ENCODE results near the gene NXF3.
"Not testable (repeated sequence)": the region's sequence is repeated elsewhere in the genome, so short reads cannot be mapped to it uniquely, and the experiment has no call there.

- TF ChIP-seq CTCF (IDR thresholded peaks at IDR 0.05); ZFX (IDR thresholded peaks at IDR 0.05; ENCODE audit: borderline replicate concordance): not testable (repeated sequence)
Observed at GRCh38 chrX:103033371-103033770, 59.6 kb downstream of the NXF3 start.
